GM18867 (cell line): ENCODE data around the gene CATSPER3.

Source experiments
- ATAC-seq: cut with Tn5 transposase; IDR thresholded peaks from one replicate; pipeline ENCODE4 v1.9.1; 2021; ENCODE audit warnings: mild to moderate bottlenecking, moderate library complexity; ENCODE audit not compliant: unreplicated experiment

CATSPER3 gene

GRCh38 chr5:135009736-135010501, 42.2 kb downstream of the CATSPER3 start:
- ATAC-seq, result no peak

- no peak for ATAC-seq
These were observed 43.0 kb downstream of the CATSPER3 start for GRCh38 chr5:135010502-135011354.

- ATAC-seq, result no peak
These were observed 43.8 kb downstream of the CATSPER3 start for GRCh38 chr5:135011355-135012032.

- no peak for ATAC-seq
These were observed 44.4 kb downstream of the CATSPER3 start for GRCh38 chr5:135012033-135012588.

GRCh38 chr5:135012951-135013391, 45.3 kb downstream of the CATSPER3 start:
- no peak for ATAC-seq

GRCh38 chr5:135013445-135013844, 45.7 kb downstream of the CATSPER3 start:
- no peak for ATAC-seq

- ATAC-seq, result no peak
These were observed 46.4 kb downstream of the CATSPER3 start for GRCh38 chr5:135013947-135014570.

- no peak for ATAC-seq
These were observed 48.2 kb downstream of the CATSPER3 start for GRCh38 chr5:135015942-135016341.

GRCh38 chr5:135016861-135017290, 49.2 kb downstream of the CATSPER3 start:
- ATAC-seq, result no peak

- ATAC-seq, result no peak
These were observed 50.8 kb downstream of the CATSPER3 start for GRCh38 chr5:135018457-135018856.

- ATAC-seq, result no peak
These were observed 51.6 kb downstream of the CATSPER3 start for GRCh38 chr5:135019314-135019713.

GRCh38 chr5:135020111-135020895, 52.6 kb downstream of the CATSPER3 start:
- no peak for ATAC-seq

- no peak for ATAC-seq
These were observed 57.4 kb downstream of the CATSPER3 start for GRCh38 chr5:135024956-135025729.

- ATAC-seq, result no peak
These were observed 58.3 kb downstream of the CATSPER3 start for GRCh38 chr5:135025730-135026644.

- ATAC-seq, result no peak
These were observed 59.0 kb downstream of the CATSPER3 start for GRCh38 chr5:135026645-135027265.

- ATAC-seq, result no peak
These were observed 59.6 kb downstream of the CATSPER3 start for GRCh38 chr5:135027266-135027696.
